Activated naive CD4-positive, alpha-beta T cell treated with anti-CD3 and anti-CD28 coated beads, Interleukin-2, amount 50 U/mL, for 16 hours (primary cell): ENCODE data around the gene UBE2K.
"Not testable (repeated sequence)": the region's sequence is repeated elsewhere in the genome, so short reads cannot be mapped to it uniquely, and the experiment has no call there.

Experiments used
- DNase-seq: peaks from one replicate; pipeline ENCODE4 v3.0.0-alpha.2; 2020

UBE2K gene

DNA sequence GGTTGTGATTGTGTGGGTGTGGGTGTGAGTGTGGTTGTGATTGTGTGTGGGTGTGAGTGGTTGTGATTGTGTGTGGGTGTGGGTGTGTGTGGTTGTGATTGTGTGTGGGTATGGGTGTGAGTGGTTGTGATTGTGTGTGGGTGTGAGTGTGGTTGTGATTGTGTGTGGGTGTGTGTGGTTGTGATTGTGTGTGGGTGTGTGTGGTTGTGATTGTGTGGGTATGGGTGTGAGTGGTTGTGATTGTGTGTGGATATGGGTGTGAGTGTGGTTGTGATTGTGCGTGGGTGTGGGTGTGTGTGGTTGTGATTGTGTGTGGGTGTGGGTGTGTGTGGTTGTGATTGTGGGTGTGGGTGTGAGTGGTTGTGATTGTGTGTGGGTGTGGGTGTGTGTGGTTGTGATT, 115.1 kb downstream of the UBE2K start:
- not testable (repeated sequence) for DNase-seq

DNA sequence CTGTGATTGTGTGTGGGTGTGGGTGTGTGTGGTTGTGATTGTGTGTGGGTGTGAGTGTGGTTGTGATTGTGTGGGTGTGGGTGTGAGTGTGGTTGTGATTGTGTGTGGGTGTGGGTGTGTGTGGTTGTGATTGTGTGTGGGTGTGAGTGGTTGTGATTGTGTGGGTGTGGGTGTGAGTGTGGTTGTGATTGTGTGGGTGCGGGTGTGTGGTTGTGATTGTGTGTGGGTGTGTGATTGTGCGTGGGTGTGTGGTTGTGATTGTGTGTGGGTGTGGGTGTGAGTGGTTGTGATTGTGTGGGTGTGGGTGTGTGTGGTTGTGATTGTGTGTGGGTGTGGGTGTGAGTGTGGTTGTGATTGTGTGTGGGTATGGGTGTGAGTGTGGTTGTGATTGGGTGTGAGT, 115.8 kb downstream of the UBE2K start:
- DNase-seq: not testable (repeated sequence)

DNA sequence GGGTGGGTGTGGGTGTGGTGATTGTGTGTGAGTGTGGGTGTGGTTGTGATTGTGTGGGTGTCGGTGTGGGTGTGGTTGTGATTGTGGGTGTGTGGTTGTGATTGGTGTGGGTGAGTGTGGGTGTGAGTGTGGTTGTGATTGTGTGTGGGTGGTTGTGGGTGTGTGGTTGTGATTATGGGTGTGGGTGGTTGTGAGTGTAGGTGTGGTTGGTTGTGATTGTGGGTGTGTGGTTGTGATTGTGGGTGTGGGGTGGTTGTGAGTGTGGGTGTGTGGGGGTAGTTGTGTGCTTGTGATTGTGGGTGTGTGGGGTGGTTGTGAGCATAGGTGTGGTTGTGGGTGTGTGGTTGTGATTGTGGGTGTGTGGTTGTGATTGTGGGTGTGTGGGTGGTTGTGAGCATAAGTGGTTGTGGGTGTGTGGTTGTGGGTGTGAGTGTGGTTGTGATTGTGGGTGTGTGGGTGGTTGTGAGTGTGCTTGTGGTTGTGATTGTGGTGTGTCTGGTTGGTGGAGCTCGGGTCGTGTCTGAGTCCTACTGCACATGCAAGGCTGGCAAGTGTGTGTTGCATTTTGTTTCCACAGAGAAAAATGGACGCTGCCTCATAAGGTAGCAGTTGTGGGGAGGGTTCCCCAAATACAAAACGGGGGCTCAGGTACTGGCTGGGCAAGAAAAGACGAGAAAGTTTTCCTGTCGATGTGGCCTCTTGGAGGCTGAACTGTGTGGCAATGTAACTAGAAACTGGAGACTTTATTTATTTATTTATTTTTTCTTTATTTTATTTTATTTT, 116.7 kb downstream of the UBE2K start:
- no peak for DNase-seq

DNA sequence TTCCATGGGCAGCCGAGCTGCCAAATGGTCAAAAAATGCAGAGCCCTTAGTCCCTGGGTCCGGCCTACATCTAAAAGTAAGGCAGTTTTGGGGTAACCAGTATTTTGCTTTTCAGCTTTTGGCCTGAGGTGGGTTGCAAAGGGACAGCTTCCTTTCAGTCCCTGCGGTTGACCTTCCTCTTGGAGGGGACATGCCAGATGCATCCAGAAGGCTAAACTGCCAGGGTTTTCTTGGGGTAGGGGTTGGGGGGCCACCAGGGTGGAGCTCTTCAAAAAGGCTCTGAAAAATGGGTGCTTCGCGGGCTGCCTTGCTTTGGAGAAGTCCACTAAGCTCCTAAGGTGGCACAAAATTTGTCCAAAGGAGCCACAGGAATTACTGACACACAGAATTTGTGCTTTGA, 120.7 kb downstream of the UBE2K start:
- DNase-seq: no peak

DNA sequence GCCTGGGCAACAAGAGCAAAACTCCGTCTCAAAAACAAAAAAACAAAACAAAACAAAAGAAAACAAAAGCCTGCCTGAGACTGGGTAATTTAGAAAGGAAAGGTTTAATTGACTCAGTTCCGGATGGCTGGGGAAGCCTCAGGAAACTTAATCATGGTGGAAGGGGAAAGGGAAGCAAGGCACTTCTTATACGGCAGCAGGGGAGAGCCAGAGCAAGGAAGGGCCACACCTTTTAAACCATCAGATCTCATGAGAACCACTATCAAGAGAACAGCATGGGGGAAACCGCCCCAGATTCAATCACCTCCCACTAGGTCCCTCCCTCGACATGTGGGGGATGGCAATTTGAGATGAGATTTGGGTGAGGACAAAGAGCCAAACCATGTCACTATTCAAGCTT, 122.2 kb downstream of the UBE2K start:
- no peak for DNase-seq

DNA sequence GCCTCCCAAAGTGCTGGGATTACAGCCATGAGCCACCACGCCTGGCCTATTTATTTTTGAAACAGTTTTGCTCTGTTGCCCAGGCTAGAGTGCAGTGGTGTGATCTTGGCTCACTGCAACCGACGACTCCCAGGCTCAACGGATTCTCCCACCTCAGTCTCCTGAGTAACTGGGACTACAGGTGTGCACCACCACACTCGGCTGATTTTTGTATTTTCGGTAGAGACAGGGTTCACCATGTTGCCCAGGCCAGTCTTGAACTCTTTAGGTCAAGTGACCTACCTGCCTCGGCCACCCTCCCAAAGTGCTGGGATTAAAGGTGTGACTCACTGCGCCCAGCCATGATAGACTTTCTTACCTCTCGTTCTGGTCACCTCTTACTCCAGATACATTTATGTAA, 124.0 kb downstream of the UBE2K start:
- DNase-seq: no peak

DNA sequence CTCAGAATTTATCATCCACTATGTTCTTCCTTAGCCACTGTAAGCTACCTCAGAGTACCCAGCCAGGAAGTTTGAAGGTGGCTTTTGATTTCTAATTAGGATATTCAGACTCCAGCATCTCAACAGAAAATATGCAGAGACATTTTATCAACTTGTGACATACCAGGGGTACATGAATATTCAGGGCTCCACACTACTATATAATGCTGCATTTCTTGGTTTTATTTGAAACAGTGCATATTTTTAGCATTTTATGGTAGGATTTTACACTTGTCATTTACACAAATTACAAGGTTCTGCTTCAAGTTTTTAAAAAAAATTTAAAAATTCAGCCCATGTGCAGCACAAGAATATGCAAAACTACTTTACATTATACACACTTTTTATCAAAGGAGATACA, 124.7 kb downstream of the UBE2K start:
- DNase-seq: no peak

DNA sequence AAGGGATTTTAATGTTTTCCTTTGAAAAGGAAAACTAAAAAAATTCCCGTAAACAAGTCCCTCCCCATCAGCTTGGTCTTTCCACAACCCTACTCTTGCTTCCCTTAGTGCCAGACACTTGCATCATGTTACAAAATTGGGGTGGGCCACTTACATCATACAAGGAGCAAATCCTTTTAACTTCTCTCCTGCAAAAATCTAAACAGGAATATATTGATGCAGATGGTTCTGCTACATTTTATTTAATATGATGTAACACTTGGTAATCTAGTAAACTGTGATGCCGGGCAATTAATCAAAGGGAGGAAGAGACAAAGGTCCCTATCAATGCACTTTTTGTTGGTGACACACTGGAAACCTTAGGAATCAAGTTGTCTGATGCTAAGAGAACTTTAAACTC, 125.3 kb downstream of the UBE2K start:
- no peak for DNase-seq

DNA sequence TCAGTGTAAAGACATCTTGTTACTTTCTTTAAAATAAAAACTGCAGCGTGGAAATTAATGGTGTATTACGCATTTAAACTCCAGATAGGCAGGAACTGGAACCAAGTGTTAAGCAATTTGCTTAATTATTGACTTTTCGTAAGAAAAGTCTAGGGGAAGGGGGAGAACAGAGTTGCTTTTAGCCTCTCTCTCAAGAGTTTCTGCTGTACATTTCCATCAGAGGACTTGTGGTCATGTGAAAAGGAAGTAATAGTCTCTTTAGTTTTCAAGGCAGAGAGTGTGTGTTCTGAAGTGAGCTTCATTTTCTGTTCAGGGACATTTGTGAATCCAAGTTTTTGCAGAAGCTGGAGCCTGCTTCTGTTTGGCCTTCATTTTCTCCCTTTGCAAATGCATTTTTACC, 127.2 kb downstream of the UBE2K start:
- DNase-seq: no peak

DNA sequence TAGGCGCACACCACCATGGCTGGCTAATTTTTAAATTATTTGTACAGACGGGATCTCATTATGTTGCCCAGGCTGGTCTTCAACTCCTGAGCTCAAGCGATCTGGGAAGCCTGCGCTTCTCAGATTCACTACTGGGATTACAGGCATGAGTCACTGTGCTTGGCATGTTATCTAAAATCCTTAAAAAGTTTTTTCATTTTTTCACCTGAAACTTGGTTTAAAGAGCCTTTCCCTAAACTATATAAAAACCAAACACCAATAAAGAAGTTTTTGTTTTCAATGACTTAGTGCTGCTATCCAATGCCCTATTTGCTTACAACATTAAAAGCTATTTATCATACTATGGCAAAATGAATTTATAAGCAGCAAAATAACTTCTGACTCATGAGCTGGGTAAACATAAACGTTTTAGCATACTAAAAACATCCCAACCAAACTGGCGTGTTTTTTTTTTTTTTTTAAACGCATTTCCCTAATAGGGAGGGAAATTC, 127.8 kb downstream of the UBE2K start:
- DNase-seq: no peak
